NCI-H526 (cell line): ENCODE measurements around the gene NDUFAF3.
A peak's percentile ranks its signal among the peaks of the same experiment; 100 is the strongest.

Experiments
- DNase-seq, 2 experiments: peaks; one replicate each; lab custom pipeline; 2025; lab: John Stamatoyannopoulos, UW

NDUFAF3 gene

GRCh38 chr3:49017971-49018706, 3.8 kb upstream of the NDUFAF3 start, which contains the start of gene DALRD3:
Gene DALRD3, minus strand, starts transcription at chr3:49018580. Its CDS starts 16 bp downstream, at chr3:49018564.
- DNase-seq: peak; percentile 69 to 93

GRCh38 chr3:49018707-49019006, 3.3 kb upstream of the NDUFAF3 start:
- DNase-seq: no peak

DNA sequence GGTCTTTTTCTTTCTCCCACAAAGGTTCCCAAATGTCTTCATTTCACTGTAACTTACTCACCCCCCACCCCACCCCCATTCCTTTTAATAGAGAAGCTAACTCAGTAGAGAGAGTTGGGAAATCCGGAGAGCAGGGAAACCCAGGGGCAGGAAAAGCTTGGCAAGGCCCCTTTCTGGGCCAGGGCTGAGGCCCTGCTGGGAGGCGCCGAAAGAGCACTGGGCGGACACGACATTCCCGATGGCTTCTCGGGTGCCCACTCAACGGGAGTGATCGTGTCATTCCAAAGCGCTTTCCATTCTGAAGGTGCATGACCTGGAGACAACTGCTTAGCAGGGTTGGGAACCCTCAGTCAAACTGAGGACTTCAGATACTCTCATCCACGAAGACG, 2.0 kb upstream of the NDUFAF3 start:
- peak in 1 of 2 experiments; percentile 47 for DNase-seq

DNA sequence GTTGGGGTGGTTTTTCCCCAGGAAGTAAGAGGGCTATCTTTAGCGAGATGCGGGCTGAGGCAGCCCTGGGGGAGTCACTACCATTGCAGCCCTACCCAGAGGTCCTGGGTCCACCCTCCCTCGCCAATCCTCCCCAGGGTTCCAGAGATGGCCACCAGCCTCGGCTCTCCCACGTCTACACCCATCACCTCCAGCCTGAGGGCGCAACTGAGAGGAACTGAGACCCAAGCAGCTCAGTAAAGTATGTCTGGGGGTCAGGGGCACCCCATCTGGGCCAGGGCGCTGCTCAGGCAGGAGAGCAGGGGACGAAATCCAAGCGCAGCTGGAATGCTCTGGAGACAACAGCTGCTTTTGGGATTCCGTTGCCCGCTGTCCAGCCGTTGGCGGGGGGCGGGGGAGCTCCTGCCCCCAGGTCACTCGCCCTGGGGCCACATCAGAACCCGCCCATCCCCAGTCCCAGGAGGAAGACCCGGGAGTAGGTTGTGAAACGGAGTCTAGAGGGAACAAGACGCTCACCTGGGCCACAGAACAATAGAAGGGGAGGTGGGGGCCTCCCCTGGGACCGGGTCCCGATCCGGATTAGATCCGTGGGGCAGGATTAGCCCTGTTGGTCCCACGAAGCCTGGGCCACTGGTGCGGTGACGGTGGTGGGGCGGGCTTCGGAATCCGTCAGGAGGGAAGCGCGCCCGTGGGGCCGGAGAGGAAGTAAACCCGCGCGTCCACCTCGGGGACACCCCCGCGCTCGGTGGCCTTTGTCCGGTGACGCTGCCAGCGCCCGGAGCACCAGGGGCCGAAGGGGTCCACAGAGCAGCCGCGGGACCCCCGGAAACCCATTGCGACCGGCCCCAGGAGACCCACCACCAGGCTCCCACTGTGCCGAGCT, 1.4 kb upstream of the NDUFAF3 start:
- DNase-seq: peak; percentile 48 to 71

DNA sequence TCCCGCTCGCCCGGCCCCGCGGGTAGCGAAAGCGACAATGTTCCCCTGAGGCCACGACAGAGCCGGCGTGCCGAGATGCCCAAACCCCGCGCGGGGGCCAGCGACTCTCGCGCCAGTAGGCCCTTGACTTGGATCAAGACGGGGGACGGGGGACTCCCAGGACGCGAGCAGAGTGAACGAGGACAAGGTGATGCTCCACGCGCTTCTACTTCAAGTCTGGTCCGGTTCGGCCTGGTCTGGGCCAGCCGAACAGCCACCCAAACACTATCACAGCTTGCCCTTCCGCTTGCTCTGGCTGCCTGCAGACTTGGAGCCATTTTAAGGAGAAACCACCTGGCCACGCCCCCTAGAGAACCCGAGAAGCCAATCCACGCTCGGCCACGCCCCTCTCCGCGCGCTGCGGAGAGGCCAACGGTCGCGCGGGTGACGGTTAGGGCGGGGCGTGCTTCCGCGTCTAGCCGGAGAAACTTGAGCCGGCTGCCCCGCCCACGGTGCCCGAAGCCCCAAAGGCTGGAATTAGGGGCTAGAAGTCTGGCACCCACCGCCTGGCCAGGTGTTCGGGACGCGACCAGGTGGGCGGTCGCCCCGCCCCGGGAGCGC, 608 bp upstream of the NDUFAF3 start:
- DNase-seq: peak; percentile 96 to 100

DNA sequence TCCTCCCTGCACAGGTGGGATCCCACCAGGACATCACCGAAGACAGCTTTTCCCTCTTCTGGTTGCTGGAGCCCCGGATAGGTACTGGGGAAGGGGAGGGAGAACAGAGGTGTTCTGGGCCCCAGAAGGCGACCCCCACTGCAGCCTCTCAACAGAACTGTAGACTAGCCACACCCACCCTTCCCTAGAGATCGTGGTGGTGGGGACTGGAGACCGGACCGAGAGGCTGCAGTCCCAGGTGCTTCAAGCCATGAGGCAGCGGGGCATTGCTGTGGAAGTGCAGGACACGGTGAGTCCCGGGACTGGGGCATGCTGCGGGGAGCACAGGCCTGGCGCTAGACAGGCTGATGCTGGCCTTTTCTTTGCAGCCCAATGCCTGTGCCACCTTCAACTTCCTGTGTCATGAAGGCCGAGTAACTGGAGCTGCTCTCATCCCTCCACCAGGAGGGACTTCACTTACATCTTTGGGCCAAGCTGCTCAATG, 809 bp downstream of the NDUFAF3 start:
- DNase-seq: peak in 1 of 2 experiments; percentile 27

GRCh38 chr3:49023775-49024174, 1.9 kb downstream of the NDUFAF3 start:
- no peak for DNase-seq

DNA sequence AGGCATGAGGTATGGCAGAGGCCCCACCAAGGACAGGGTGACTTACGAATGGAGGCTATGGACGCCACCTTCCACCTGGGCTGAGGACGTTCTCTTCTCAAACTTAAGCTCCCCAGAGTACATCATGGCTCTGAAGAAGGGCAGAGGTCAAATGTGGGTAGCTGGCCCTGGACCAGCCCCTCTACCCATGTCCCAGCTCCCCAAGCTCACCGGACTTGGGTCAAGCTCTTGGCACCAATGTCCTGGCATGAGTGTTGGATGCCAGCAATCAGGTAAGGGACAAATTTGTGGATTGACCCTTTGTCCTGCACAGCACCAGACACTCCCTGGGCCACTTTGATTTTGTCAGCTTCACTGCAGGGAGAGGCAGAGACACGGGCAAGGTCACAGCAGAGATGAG, 2.5 kb downstream of the NDUFAF3 start:
- no peak for DNase-seq

GRCh38 chr3:49025005-49025792, 3.3 kb downstream of the NDUFAF3 start:
- no peak for DNase-seq

DNA sequence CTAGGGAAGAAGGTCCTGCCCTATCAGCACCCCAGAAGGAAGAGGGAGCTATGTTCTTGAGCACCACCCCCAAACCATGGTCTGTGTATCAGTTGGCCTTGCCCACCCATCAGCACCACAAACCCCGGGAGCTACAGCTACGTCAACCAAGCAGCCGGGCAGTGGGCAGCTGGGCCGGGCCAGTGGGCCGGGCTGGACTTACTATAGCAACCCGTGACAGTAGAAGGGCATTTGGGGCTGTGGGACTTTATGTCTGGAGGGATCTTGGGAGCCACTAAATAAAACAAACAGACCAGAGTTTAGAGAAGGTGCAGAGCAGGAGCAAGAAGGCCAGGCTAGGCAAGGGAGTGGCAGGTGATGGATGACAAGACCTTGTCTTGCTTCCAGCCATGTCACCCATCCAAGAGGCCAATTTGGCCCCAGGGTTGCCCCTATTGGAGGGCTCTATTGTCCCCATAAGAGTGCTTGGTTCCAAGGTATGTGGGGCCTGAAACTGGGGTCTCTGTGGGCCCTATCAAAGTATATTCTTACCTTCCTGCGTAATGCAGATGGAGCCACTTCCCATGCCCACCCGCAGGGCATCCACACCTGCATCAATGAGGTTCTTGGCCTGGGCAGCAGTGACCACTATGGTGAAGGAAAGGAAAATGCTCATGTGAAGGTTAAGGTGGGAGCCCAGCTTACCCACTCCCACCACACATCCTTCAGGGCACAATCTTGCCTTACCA, 4.0 kb downstream of the NDUFAF3 start:
- no peak for DNase-seq

GRCh38 chr3:49026536-49026935, 4.6 kb downstream of the NDUFAF3 start:
- DNase-seq: no peak

DNA sequence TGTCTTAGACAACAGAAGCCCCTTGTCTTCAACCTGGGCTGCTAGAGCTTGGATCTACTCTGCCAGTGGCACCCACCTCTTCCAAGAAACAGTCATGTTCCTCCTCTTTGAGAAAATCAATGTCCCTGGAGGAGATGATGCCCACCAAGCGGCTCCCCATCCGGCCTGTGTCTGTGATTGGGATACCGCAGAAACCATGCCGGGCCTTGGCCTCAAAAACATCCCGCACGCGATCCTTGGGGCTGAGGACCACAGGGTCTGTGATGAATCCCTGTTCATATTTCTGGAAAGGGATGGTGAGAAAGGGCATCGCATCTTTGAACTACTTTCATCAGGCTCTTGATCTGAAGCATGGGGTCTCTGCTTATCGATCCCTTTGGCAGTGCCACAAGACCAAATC, 5.7 kb downstream of the NDUFAF3 start:
- DNase-seq: no peak

DNA sequence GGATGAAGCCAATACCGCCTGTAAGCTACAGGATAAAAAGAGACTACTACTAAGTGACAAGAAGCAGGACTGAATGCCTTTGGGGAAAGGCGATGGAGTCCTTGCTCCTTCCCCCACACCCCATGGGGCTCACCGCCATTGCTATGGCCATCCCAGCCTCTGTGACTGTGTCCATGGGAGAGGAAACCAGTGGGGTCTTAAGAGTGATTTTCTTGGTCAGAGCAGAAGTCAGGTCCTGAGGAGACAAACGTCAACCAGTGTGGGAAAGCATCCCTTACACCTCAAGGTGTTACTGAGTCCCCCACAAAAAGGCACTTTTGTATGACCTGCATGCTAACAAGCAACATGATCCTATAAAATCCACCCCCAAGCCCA, 6.4 kb downstream of the NDUFAF3 start:
- no peak for DNase-seq

GRCh38 chr3:49028673-49029562, 7.0 kb downstream of the NDUFAF3 start, which contains the start of gene IMPDH2:
Gene IMPDH2, minus strand, starts transcription at chr3:49029398. Its CDS starts 48 bp downstream, at chr3:49029350.
- peak; percentile 75 to 96 for DNase-seq

- DNase-seq: no peak
Measured at GRCh38 chr3:49029563-49029884, 7.6 kb downstream of the NDUFAF3 start.

GRCh38 chr3:49030321-49030720, 8.4 kb downstream of the NDUFAF3 start:
- DNase-seq: no peak

GRCh38 chr3:49032646-49033304, 10.9 kb downstream of the NDUFAF3 start:
- no peak for DNase-seq

- DNase-seq: no peak
Measured at GRCh38 chr3:49034650-49035049, 12.7 kb downstream of the NDUFAF3 start.

DNA sequence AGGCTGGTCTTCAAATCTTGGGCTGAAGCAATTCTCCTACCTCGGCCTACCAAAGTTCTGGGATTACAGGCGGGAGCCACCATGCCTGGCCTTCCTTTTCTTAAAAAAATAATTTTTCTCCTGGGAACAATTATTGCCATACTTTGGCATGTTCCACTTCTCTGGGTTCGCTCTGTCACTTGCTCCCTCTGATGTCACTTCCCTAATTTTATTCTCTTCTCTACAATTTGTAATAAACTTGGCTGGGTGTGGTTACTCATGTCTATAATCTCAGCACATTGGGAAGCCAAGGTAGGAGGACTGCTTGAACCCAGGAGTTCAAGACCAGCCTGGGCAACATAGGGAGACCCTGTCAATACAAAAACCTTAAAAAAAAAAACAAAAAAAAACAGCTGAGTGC, 13.4 kb downstream of the NDUFAF3 start:
- DNase-seq: no peak

DNA sequence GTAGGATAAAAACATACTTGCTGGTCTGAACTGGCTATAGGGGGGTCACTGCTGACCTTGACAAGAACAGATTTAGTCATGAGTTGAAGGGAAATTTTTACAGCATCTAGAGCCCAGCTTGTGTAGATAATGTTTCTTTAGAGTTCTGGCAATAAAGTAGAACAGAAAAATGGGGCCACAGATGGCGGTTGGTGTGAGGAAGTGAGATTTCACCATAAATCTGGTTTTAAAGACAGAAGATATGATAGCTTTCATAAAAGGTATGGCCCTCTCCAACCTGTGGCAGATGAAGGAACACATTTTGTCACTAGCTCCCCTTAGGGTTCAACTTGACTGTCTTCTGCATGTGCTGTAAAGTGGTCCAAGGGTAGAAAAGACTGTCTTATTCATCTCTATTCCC, 31.6 kb downstream of the NDUFAF3 start:
- DNase-seq: no peak
